LNCAP (cell line): ENCODE results near the gene TECTA.
A peak's percentile ranks its signal among the peaks of the same experiment; 100 is the strongest.

Source experiments
- TF ChIP-seq, protein P1 (sequence below): fragments of 450-650 bp; IDR thresholded peaks from 2 replicates; pipeline ENCODE4 v1.5.1; 2017; ENCODE audit warnings: mild to moderate bottlenecking

The TECTA gene

GRCh38 chr11:121194731-121195596 lies 93.9 kb downstream of the TECTA start:
- TF ChIP-seq, protein P1, sequence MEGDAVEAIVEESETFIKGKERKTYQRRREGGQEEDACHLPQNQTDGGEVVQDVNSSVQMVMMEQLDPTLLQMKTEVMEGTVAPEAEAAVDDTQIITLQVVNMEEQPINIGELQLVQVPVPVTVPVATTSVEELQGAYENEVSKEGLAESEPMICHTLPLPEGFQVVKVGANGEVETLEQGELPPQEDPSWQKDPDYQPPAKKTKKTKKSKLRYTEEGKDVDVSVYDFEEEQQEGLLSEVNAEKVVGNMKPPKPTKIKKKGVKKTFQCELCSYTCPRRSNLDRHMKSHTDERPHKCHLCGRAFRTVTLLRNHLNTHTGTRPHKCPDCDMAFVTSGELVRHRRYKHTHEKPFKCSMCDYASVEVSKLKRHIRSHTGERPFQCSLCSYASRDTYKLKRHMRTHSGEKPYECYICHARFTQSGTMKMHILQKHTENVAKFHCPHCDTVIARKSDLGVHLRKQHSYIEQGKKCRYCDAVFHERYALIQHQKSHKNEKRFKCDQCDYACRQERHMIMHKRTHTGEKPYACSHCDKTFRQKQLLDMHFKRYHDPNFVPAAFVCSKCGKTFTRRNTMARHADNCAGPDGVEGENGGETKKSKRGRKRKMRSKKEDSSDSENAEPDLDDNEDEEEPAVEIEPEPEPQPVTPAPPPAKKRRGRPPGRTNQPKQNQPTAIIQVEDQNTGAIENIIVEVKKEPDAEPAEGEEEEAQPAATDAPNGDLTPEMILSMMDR: peak; percentile 83

DNA sequence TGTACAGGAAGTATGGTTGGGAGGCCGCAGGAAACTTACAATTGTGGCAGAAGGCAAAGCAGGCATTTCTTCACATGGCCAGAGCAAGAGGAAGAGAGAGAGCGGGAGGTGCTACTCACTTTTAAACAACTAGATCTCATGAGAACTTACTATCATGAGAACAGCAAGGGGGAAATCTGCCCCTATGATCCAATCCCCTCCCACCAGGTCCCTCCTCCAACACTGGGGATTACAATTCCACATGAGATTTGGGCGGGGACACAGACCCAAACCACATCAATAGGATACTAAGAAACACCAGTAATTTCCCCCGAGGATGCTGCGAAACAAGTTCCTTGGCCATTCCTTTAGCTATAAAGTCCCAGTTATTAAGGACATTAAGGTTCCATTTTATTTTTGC lies 97.4 kb downstream of the TECTA start:
- TF ChIP-seq, protein P1: no peak

DNA sequence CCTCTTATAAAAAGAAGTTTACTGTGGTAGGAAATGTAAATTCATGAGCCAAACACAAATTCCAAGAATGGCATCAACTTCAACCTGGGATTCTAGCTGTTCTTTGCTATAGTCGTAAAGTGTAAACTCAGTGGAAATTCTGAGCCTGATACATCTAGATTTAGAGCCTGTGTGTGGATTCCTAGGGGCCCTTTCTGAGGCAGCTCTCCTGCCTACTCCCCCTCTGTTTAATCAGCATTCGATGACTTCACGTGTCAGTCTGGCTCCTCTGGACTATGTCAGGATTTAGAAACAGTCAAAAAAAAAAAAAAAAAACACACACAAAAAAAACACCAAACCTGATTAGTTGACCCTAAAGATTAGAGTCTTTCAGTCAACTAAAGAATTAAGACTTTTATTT lies 98.5 kb downstream of the TECTA start:
- TF ChIP-seq, protein P1: no peak

- TF ChIP-seq, protein P1: no peak
Measured at GRCh38 chr11:121206810-121207209, 105.8 kb downstream of the TECTA start.

- TF ChIP-seq, protein P1: no peak
Measured at GRCh38 chr11:121207485-121208115, 106.6 kb downstream of the TECTA start.

GRCh38 chr11:121210445-121211080 lies 109.5 kb downstream of the TECTA start:
- TF ChIP-seq, protein P1: no peak

GRCh38 chr11:121211626-121212025 lies 110.6 kb downstream of the TECTA start:
- TF ChIP-seq, protein P1: no peak
